Colonic mucosa (tissue), 4 donors: ENCODE measurements around the gene ODF2. TPM values are rescaled to one million over a fixed set of nuclear protein-coding genes. Genes with fewer than 3 reads are reported as not detected.

Experiments
- DNase-seq: peaks from one replicate; pipeline ENCODE4 v3.0.0-alpha.2; 2020
- H3K27ac ChIP-seq: fragments of 200-600 bp; one replicate; pipeline ENCODE4 v1.8.0; 2021
- H3K27me3 ChIP-seq: fragments of 200-600 bp; one replicate; pipeline ENCODE4 v1.8.0; 2021
- H3K36me3 ChIP-seq: fragments of 200-600 bp; one replicate; pipeline ENCODE4 v1.8.0; 2021
- H3K4me1 ChIP-seq: fragments of 200-600 bp; one replicate; pipeline ENCODE4 v1.8.0; 2021; ENCODE audit warnings: mild to moderate bottlenecking
- H3K4me3 ChIP-seq: fragments of 200-600 bp; one replicate; pipeline ENCODE4 v1.8.0; 2021
- H3K9ac ChIP-seq, 2 donors: one replicate each; pipeline ENCODE4 v1.7.0; 2013; ENCODE audit warnings: control low read depth in 2 of 2, low read depth in 2 of 2, low read length in 2 of 2
- H3K9me3 ChIP-seq: fragments of 200-600 bp; one replicate; pipeline ENCODE4 v1.8.0; 2021
- CTCF ChIP-seq: fragments of 200-600 bp; IDR thresholded peaks from one replicate; pipeline ENCODE4 v1.8.0; 2022; ENCODE audit warnings: antibody characterized with exemption, mild to moderate bottlenecking
- intact Hi-C: fragments of 100-400 bp; cut with DNase I; formaldehyde crosslinking; loops from one replicate; pipeline ENCODE4 v1.14.1; 2022
- total RNA-seq, 2 donors: library from RNA; stranded (reverse); fragmentation: NEBNext Ultra II Directional in 1 of 2; extraction: Animal tissue kit (Norgen Biotek cat#: 25700) in 1 of 2; gene quantifications; one replicate each; pipeline ENCODE4 v1.2.1, GENCODE V29; 2021
- donor health status: healthy.
- donor health status: DM: no; HTN: no; CAD: no.
- donor health status: DM: no; HTN: no; CAD: no.

Gene ODF2
- total RNA-seq, 2 donors from 2014 or later = 14.9 to 36.2 TPM

- intact Hi-C loops = no loop called here
- H3K4me3 ChIP-seq = peak overlapping the region; percentile 90
- H3K9me3 ChIP-seq = no peaks in the 10 kb centered on the region
- no peaks in the 10 kb centered on the region for H3K36me3 ChIP-seq
- DNase-seq = no peak
- H3K9ac ChIP-seq = no peak overlapping the region
- H3K27ac ChIP-seq = no peak overlapping the region
- H3K27me3 ChIP-seq = no peaks in the 10 kb centered on the region
- TF ChIP-seq CTCF = no peak
- no peaks in the 10 kb centered on the region for H3K4me1 ChIP-seq
Measured at GRCh38 chr9:128457207-128457606, 1.4 kb downstream of the ODF2 start.

GRCh38 chr9:128459011-128459410 lies 3.2 kb downstream of the ODF2 start:
- Histone ChIP-seq H3K9ac (no peak overlapping the region), H3K4me1 (no peaks in the 10 kb centered on the region), H3K4me3 (no peak overlapping the region), H3K27me3 (no peaks in the 10 kb centered on the region), H3K27ac (no peak overlapping the region), H3K36me3 (no peaks in the 10 kb centered on the region), H3K9me3 (no peaks in the 10 kb centered on the region)
- DNase-seq = no peak
- intact Hi-C loops = no loop called here
- TF ChIP-seq CTCF = no peak

DNA sequence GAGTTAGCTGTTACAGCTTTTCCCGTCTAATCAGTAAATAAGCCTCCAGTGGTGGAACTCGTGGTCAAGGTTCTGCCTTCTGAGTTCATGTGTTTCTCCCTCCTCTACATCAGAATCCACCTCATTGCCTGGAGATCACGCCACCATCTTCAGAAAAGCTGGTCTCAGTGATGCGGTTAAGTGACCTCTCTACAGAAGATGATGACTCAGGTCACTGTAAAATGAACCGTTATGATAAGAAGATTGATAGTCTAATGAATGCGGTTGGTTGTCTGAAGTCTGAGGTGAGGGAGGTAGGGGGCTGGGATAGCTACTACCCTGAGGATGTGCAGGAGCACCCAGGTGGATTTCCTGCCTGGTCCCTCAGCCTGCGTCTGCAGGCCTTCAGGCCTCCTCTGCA lies 13.3 kb downstream of the ODF2 start:
- Histone ChIP-seq H3K4me3 (no peak overlapping the region), H3K4me1 (no peaks in the 10 kb centered on the region), H3K27ac (no peak overlapping the region), H3K27me3 (no peaks in the 10 kb centered on the region), H3K9ac (no peak overlapping the region), H3K9me3 (no peaks in the 10 kb centered on the region), H3K36me3 (no peaks in the 10 kb centered on the region)
- intact Hi-C loops = no loop called here
- DNase-seq = no peak
- no peak for TF ChIP-seq CTCF

DNA sequence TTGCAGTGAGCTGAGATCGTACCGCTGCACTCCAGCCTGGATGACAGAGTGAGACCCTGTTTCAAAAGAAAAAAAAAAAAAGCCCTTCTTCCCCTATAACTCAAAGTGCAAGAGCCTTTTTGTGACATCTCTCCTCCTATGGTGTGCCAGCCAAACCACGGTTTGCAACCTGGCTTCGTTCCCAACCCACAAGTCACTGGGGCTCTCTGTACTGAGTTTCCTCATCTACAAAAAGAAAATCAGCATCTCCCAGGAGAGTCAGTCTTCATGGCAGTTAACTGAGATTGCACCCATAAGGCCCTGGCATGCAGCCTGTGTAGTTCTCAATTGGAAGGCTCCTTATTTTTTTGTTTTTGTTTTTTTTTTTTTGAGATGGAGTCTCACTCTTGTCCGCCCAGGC lies 14.8 kb downstream of the ODF2 start:
- Histone ChIP-seq H3K27me3 (no peaks in the 10 kb centered on the region), H3K9me3 (no peaks in the 10 kb centered on the region), H3K36me3 (no peaks in the 10 kb centered on the region), H3K9ac (no peak overlapping the region), H3K27ac (no peak overlapping the region), H3K4me3 (no peak overlapping the region), H3K4me1 (no peaks in the 10 kb centered on the region)
- intact Hi-C loops = no loop called here
- DNase-seq = no peak
- TF ChIP-seq CTCF = no peak

GRCh38 chr9:128473104-128473503 lies 17.3 kb downstream of the ODF2 start:
- Histone ChIP-seq H3K27ac (no peak overlapping the region), H3K4me1 (no peaks in the 10 kb centered on the region), H3K4me3 (no peak overlapping the region), H3K9ac (no peak overlapping the region), H3K9me3 (no peaks in the 10 kb centered on the region), H3K27me3 (no peaks in the 10 kb centered on the region), H3K36me3 (peaks cover 4% of the 10 kb centered on the region)
- TF ChIP-seq CTCF = no peak
- no peak for DNase-seq
- intact Hi-C loops = no loop called here

DNA sequence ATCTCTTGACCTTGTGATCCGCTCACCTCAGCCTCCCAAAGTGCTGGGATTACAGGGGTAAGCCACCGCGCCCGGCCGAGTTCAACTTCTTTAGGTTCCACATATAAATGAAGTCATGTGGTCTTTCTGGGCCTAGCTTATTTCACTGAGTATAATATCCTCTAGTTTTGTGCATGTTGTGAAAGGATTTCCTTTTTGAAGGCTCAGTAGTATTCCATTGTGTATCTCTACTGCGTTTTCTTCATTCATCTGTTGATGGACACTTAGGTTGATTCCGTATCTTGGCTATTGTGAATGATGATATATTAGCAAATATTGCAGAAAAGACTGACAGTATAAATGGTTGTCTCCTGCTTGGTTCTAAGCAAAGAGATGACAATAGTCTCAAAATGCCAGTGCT lies 20.1 kb downstream of the ODF2 start:
- intact Hi-C loops = no loop called here
- TF ChIP-seq CTCF = no peak
- no peaks in the 10 kb centered on the region for H3K9me3 ChIP-seq
- H3K27me3 ChIP-seq = no peaks in the 10 kb centered on the region
- no peak overlapping the region for H3K9ac ChIP-seq
- no peak for DNase-seq
- H3K4me1 ChIP-seq = no peaks in the 10 kb centered on the region
- H3K4me3 ChIP-seq = no peak overlapping the region
- peaks cover 4% of the 10 kb centered on the region for H3K36me3 ChIP-seq
- H3K27ac ChIP-seq = no peak overlapping the region
